Small intestine (tissue), 7 donors: ENCODE results near the gene MLX. TPM values are rescaled to one million over a fixed set of nuclear protein-coding genes. Genes with fewer than 3 reads are reported as not detected.
A peak's percentile ranks its signal among the peaks of the same experiment; 100 is the strongest.

Experiments
- DNase-seq, 2 donors: peaks; one replicate each; pipeline versions ENCODE4 v3.0.0 to v3.0.0-alpha.2; 2013
- FAIRE-seq: peaks from 2 replicates; lab custom pipeline; 2012; peaks lifted over from hg19 to GRCh38; lab: Jason Lieb, UNC
- H3K27ac ChIP-seq, 3 donors: one replicate each; pipeline ENCODE4 v1.5.1; 2013; ENCODE audit warnings: low read length in 2 of 3, mild to moderate bottlenecking in 2 of 3, control low read depth in 1 of 3, inconsistent platforms in 1 of 3, low read depth in 1 of 3, moderate library complexity in 1 of 3
- H3K27me3 ChIP-seq, 3 donors: one replicate each; pipeline ENCODE4 v1.6.1; 2013; ENCODE audit warnings: low read length in 3 of 3, inconsistent platforms in 1 of 3; ENCODE audit not compliant: control insufficient read depth in 3 of 3, insufficient read depth in 3 of 3
- H3K36me3 ChIP-seq, 3 donors: one replicate each; pipeline ENCODE4 v1.6.1; 2013; ENCODE audit warnings: low read length in 3 of 3, inconsistent platforms in 1 of 3, low read depth in 1 of 3, mild to moderate bottlenecking in 1 of 3, moderate library complexity in 1 of 3; ENCODE audit not compliant: control insufficient read depth in 3 of 3, insufficient read depth in 2 of 3
- H3K4me1 ChIP-seq, 3 donors: one replicate each; pipeline ENCODE4 v1.6.1; 2013; ENCODE audit warnings: low read length in 2 of 3, inconsistent platforms in 1 of 3, low read depth in 1 of 3, mild to moderate bottlenecking in 1 of 3, moderate library complexity in 1 of 3; ENCODE audit not compliant: control insufficient read depth in 3 of 3, insufficient read depth in 2 of 3
- H3K4me3 ChIP-seq, 3 donors: one replicate each; pipeline ENCODE4 v1.5.1; 2013; ENCODE audit warnings: low read length in 3 of 3, control low read depth in 1 of 3, inconsistent platforms in 1 of 3, low read depth in 1 of 3, mild to moderate bottlenecking in 1 of 3, moderate library complexity in 1 of 3
- H3K9me3 ChIP-seq, 2 donors: one replicate each; pipeline ENCODE4 v1.6.1; 2013; ENCODE audit warnings: low read depth in 1 of 2, low read length in 1 of 2; ENCODE audit not compliant: control insufficient read depth in 2 of 2, insufficient read depth in 1 of 2
- WGBS, 3 donors: extraction: QIAGEN DNeasy Blood & Tissue Kit; methylation state at CpG; one replicate each; pipeline ENCODE4 v1.1.7; 2013; 5-methylcytosine and 5-hydroxymethylcytosine counted together
- polyA plus RNA-seq, 4 donors: library from polyadenylated mRNA; stranded (reverse) in 3 of 4; unstranded in 1 of 4; fragments of 200-250 nt in 3 of 4; fragments of 120-200 nt in 1 of 4; gene quantifications; one replicate each; pipeline versions ENCODE4 v1.2.1 to v1.2.3, GENCODE V29; 2013
- donor health status: healthy with polysubstance abuse.
- donor health status: control.
- donor health status: control.
- donor health status: Bipolar disorder and iron deficiency.
- donor health status: healthy.

Gene MLX
- polyA plus RNA-seq, 4 donors, result 46.5 to 144 (median 89.4) TPM

GRCh38 chr17:42586514-42587230 is 19.8 kb downstream of the MLX start:
- Histone ChIP-seq H3K27me3 (no peaks in the 10 kb centered on the region), H3K4me3 (no peak overlapping the region), H3K9me3 (no peaks in the 10 kb centered on the region), H3K36me3 (peaks cover 19 to 73% (median 35%) of the 10 kb centered on the region in 3 donors), H3K27ac (peak overlapping the region in 1 of 3 donors; percentile 53), H3K4me1 (no peaks in the 10 kb centered on the region)
- DNase-seq (no peak), FAIRE-seq (no peak)
- 70 to 79% (median 76%) methylated on average over 7 of the region's 7 CpGs for WGBS, 3 donors

DNA sequence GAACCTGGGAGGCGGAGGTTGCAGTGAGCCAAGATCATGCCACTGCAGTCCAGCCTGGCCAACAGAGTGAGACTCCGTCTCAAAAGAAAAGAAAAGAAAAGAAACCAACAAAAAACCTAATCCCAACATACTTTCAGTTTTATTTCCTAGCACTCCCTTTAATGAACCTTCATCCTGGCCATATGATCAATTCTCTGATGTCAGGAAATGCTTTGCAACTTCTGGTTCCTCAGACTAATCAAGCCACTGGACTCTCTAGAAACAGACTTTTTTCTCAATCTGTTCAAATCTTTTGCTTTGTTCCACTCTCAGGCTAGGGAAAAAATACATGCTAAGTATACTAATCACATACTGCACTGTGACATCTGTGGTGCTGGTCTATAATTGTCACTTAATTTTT is 24.0 kb downstream of the MLX start:
- 81 to 100% (median 85%) methylated on average over 2 of the region's 2 CpGs for WGBS, 3 donors
- Histone ChIP-seq H3K9me3 (no peaks in the 10 kb centered on the region), H3K4me1 (no peaks in the 10 kb centered on the region), H3K36me3 (peaks cover 5 to 57% (median 14%) of the 10 kb centered on the region in 3 donors), H3K27ac (no peak overlapping the region), H3K27me3 (no peaks in the 10 kb centered on the region), H3K4me3 (no peak overlapping the region)
- DNase-seq (no peak), FAIRE-seq (no peak)

- H3K4me1 ChIP-seq, result no peaks in the 10 kb centered on the region
- no peak overlapping the region for H3K27ac ChIP-seq
- DNase-seq (no peak), FAIRE-seq (no peak)
- H3K4me3 ChIP-seq, result no peak overlapping the region
- 91 to 98% (median 94%) methylated on average over 9 of the region's 9 CpGs for WGBS, 3 donors
- peaks cover 5 to 57% (median 11%) of the 10 kb centered on the region in 3 donors for H3K36me3 ChIP-seq
- no peaks in the 10 kb centered on the region for H3K9me3 ChIP-seq
- no peaks in the 10 kb centered on the region for H3K27me3 ChIP-seq
Measured at GRCh38 chr17:42591411-42591810, 24.5 kb downstream of the MLX start.

DNA sequence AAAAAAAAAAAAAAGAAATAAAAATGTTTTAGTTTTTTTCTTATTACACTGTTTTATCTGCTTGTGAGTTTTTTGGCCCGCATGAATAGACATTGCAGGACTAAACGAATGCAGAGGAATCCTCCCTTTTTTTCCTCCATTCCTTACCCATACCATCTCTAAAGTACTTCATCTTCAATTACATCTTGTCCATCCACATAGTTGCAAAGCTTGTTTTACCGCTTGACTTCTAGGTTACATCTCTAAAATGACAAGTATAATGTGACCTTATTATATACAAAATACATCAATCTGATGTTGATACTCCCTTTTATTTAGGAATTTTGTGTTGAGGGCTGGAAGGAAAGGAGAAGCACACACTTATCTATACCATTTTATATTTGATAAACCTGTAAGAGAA is 29.5 kb downstream of the MLX start:
- no peak for DNase-seq
- no peak for FAIRE-seq
- H3K27me3 ChIP-seq, result no peaks in the 10 kb centered on the region
- no peak overlapping the region for H3K4me3 ChIP-seq
- peaks cover 0 to 29% (median 0%) of the 10 kb centered on the region in 3 donors for H3K36me3 ChIP-seq
- H3K9me3 ChIP-seq, result no peaks in the 10 kb centered on the region
- WGBS, 3 donors, result 85 to 92% (median 89%) methylated on average over 3 of the region's 3 CpGs
- H3K27ac ChIP-seq, result no peak overlapping the region
- no peaks in the 10 kb centered on the region for H3K4me1 ChIP-seq

DNA sequence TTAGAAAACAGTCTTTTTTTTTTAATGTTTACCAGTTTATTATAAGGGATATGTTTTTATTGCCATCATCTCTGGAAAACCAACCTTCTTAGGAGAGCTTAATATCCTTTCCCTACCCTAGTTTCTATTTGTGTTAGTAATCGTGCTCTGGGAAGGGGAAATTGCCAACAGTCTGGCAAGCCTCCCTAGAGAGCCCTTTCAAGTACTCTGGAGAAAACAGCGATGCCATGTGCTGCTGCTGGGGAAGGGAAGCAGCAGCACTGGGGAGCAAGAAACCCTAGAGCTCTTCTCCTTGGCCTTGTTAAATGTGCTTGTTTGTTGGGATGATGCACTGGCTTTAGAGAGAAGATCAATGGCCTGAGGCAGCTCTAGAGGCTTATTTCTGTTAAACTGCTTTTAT is 32.0 kb downstream of the MLX start:
- FAIRE-seq, result no peak
- peaks cover 0 to 34% (median 0%) of the 10 kb centered on the region in 3 donors for H3K36me3 ChIP-seq
- H3K4me3 ChIP-seq, result no peak overlapping the region
- no peaks in the 10 kb centered on the region for H3K27me3 ChIP-seq
- no peak for DNase-seq
- H3K4me1 ChIP-seq, result no peaks in the 10 kb centered on the region
- H3K9me3 ChIP-seq, result no peaks in the 10 kb centered on the region
- 58 to 80% (median 58%) methylated on average over 2 of the region's 2 CpGs for WGBS, 3 donors
- no peak overlapping the region for H3K27ac ChIP-seq

DNA sequence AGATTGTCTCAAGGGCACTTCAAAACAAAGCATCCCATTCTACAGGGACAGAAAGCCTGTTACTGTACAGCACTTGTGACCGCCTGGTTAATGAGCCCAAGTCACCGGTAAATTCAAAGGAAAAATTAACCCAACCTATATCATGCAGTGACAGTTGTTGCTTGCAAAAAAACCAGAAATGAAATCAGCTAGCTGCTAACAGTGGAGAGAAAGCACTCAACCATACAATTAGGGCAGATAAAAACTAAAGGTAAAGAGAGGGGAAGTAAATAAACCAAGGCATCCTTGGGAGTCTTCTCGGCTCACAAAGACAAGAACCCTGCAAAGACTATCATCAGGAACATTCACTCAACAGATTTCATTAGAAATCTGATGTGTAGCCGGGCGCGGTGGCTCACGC is 36.4 kb downstream of the MLX start:
- 94 to 96% (median 94%) methylated on average over 7 of the region's 7 CpGs for WGBS, 3 donors
- FAIRE-seq, result no peak

DNA sequence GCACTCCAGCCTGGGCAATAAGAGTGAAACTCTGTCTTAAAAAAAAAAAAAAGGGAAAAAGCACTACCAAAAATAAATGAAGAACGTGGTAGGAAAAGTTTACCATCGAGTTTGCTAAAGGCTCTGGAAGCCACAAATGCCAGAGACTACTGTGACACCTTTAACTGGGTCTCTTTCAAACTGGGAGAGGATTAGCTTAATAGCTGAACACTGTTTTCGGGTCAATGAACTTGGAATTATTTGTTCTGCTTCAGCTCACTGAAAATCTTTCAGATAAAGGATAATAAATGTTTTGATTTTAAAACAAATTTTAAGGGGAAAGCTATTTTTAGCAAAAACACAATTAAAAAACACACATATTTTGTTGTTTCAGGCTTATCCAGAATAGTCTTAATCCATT is 40.9 kb downstream of the MLX start:
- H3K4me1 ChIP-seq, result peaks cover 0 to 21% (median 8%) of the 10 kb centered on the region in 3 donors
- no peak for FAIRE-seq
- H3K27me3 ChIP-seq, result no peaks in the 10 kb centered on the region
- no peak for DNase-seq
- H3K4me3 ChIP-seq, result peak overlapping the region in 2 of 3 donors; percentile 69 to 100
- H3K36me3 ChIP-seq, result peaks cover 0 to 22% (median 2%) of the 10 kb centered on the region in 3 donors
- no peak overlapping the region for H3K27ac ChIP-seq
- no peaks in the 10 kb centered on the region for H3K9me3 ChIP-seq
- 40 to 53% (median 50%) methylated on average over 3 of the region's 3 CpGs for WGBS, 3 donors

More for the DNA sequence above, 36.4 kb downstream of the MLX start:
- DNase-seq, result no peak
- Histone ChIP-seq H3K4me3 (no peak overlapping the region), H3K36me3 (peaks cover 0 to 21% (median 0%) of the 10 kb centered on the region in 3 donors), H3K9me3 (no peaks in the 10 kb centered on the region), H3K27me3 (no peaks in the 10 kb centered on the region), H3K27ac (no peak overlapping the region), H3K4me1 (peaks cover 0 to 13% (median 6%) of the 10 kb centered on the region in 3 donors)

DNA sequence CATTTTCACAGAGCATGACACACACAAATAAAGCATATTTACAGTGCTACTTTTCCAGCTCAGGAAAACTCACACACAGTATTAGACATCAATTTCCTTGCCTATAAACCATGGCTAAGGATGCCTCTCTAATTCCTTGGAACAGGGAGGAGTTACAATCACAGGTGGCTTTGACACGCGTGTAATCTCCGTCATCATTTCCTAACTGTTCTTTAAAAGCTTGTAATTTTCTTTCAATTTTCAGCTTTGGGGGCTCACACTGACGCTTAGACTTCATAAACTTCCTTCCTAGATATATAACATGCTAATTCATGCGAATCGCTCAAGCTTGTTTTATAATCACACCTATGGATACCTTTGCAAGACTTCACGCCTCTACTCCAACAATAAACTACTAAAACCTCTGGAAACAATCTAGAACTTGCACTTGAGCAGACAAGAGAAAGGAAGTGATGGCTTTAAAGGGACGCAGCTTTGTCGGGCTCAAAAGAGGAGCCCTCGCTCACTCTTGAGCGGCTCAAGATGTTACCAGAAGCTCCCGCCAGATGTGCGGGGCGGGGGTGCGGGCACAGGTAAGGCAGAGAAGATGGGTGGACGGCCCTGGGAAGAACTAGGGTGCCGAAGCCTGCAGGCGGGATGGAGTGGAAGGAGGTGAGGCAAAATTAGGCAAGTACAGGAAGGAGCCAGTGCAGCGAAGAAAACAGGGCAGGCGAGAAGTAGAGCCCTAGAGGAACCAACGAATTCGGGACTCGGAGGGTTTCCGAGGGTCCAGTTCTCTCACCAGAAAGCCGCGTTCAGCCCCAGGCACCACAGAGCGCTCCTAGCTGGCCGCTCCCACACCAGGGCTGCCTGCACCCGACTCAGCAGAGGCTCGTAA is 41.6 kb downstream of the MLX start:
- Histone ChIP-seq H3K27me3 (no peaks in the 10 kb centered on the region), H3K36me3 (peaks cover 2 to 29% (median 5%) of the 10 kb centered on the region in 3 donors), H3K9me3 (no peaks in the 10 kb centered on the region), H3K27ac (peak overlapping the region; percentile 77 to 95 (median 86)), H3K4me1 (peaks cover 0 to 21% (median 8%) of the 10 kb centered on the region in 3 donors), H3K4me3 (peak overlapping the region; percentile 64 to 100 (median 69))
- peak; percentile 18 to 43 for DNase-seq
- WGBS, 3 donors, result 0% methylated on average over 29 to 30 of the region's 30 CpGs
- FAIRE-seq, result no peak
